Measurements from ENCODE around the gene NKX2-2.
"Not testable (repeated sequence)": the region's sequence is repeated elsewhere in the genome, so short reads cannot be mapped to it uniquely, and the experiment has no call there.

NKX2-2 gene

GRCh38 chr20:21508230-21509078, 5.4 kb downstream of the NKX2-2 start:
- DNase-seq: no peak

- DNase-seq: no peak
These were observed 6.2 kb downstream of the NKX2-2 start for GRCh38 chr20:21507400-21508229.

- peak; percentile 24 for DNase-seq
These were observed 7.9 kb downstream of the NKX2-2 start for GRCh38 chr20:21505810-21506530.

- DNase-seq: peak; percentile 39
These were observed 8.6 kb downstream of the NKX2-2 start for GRCh38 chr20:21505161-21505809.

GRCh38 chr20:21504323-21504722, 9.5 kb downstream of the NKX2-2 start:
- no peak for DNase-seq

- DNase-seq: peak; percentile 16
These were observed 10.5 kb downstream of the NKX2-2 start for GRCh38 chr20:21503345-21503744.

GRCh38 chr20:21501184-21501583, 12.7 kb downstream of the NKX2-2 start:
- no peak for DNase-seq

- no peak for DNase-seq
These were observed 13.3 kb downstream of the NKX2-2 start for GRCh38 chr20:21500599-21500998.

- no peak for DNase-seq
These were observed 14.2 kb downstream of the NKX2-2 start for GRCh38 chr20:21499641-21500040.

- no peak for DNase-seq
These were observed 15.2 kb downstream of the NKX2-2 start for GRCh38 chr20:21498635-21499034.

- no peak for DNase-seq
These were observed 15.7 kb downstream of the NKX2-2 start for GRCh38 chr20:21498195-21498594.

GRCh38 chr20:21496452-21496851, 17.4 kb downstream of the NKX2-2 start:
- DNase-seq: no peak

- DNase-seq: no peak
These were observed 20.8 kb downstream of the NKX2-2 start for GRCh38 chr20:21493049-21493448.

GRCh38 chr20:21490105-21490504, 23.8 kb downstream of the NKX2-2 start:
- no peak for DNase-seq

GRCh38 chr20:21480144-21480543, 33.7 kb downstream of the NKX2-2 start:
- not testable (repeated sequence) for DNase-seq

- DNase-seq: no peak
These were observed 48.1 kb downstream of the NKX2-2 start for GRCh38 chr20:21465799-21466198.

- DNase-seq: no peak
These were observed 48.9 kb downstream of the NKX2-2 start for GRCh38 chr20:21464916-21465315.
